CD4-positive, alpha-beta T cell treated with Interleukin-10 for 1 hour (primary cell): ENCODE results near the gene SLC38A6.
"Not testable (repeated sequence)": the region's sequence is repeated elsewhere in the genome, so short reads cannot be mapped to it uniquely, and the experiment has no call there.

Experiments used
- DNase-seq: peaks from one replicate; pipeline ENCODE4 v3.0.0-alpha.2; 2020

The SLC38A6 gene

DNA sequence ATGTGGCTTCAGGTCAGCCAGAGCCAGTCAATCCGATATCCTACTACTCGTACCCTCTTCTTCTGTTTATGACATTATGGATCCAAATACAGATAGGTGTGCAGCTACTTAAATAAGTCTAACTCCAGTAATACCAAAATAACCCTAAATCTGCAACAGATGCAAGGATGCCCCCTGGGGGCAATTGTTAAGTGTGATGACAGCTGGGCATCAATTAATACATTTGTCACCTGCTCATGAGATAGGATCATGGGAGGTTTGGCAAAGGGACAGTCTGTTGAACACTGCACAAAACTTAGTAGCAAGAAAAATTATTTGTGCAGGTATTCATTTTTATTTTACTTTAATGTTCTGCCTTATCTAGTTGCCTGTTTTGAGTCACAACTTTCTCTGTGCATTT lies 83.2 kb downstream of the SLC38A6 start:
- DNase-seq = no peak

DNA sequence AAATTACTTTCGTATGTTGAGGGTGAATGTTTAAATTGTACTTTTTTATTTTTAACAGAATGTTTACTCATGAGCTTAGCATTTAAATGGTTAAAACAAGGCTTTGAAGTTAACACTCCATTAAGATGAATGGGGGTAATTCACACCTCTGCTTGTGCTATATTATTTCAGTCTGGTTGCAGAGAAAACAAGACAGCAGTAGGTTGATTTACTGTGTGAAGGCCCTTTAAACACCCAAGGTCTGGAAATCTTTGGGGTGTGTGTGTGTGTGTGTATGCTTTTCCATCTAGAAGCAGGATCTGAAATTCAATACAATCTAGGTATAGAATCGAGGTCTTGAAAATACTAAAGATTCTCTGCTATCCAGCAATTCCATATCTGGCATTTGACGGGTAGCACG lies 83.8 kb downstream of the SLC38A6 start:
- no peak for DNase-seq

DNA sequence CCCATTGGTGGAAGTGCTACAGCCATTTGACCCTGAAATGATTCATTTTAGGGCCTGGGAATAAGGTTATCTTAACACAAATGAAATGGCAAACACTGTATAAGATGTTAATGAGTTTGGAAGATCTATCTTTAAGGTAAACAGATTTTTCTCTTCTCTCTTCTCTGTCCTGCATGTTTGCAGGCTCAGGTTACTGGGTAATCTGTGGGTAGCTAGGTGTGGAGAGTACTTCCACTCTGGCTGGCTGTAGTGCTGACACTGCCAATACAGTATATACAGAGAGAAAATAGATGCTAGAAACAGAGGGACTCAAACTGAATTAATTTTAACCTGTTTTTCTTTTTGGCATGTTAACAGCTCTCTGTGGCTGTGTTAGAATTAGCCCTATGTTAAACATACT lies 84.6 kb downstream of the SLC38A6 start:
- DNase-seq = no peak

GRCh38 chr14:61072442-61072841 lies 91.4 kb downstream of the SLC38A6 start:
- DNase-seq = not testable (repeated sequence)

GRCh38 chr14:61074852-61075251 lies 93.8 kb downstream of the SLC38A6 start:
- DNase-seq = no peak

DNA sequence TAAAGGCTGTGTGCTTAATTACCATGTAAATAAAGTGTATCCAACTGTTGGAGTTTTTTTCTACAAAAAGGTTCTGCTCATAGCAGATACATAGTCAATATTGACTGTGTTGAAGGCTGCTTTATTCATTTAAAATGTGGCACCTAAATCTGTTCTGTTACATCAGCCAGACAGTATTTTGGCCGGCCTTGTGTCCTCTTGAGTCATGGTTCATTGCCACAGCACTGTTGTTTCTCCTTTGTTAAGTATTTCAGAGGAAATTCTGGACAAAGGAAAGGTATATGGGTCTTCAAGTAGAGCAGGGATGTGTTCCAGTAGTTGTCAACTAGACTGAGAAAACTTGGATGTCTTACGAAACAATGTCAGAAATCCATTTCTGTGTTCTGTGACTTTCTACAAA lies 95.5 kb downstream of the SLC38A6 start:
- no peak for DNase-seq

GRCh38 chr14:61077437-61077836 lies 96.4 kb downstream of the SLC38A6 start:
- DNase-seq = no peak

DNA sequence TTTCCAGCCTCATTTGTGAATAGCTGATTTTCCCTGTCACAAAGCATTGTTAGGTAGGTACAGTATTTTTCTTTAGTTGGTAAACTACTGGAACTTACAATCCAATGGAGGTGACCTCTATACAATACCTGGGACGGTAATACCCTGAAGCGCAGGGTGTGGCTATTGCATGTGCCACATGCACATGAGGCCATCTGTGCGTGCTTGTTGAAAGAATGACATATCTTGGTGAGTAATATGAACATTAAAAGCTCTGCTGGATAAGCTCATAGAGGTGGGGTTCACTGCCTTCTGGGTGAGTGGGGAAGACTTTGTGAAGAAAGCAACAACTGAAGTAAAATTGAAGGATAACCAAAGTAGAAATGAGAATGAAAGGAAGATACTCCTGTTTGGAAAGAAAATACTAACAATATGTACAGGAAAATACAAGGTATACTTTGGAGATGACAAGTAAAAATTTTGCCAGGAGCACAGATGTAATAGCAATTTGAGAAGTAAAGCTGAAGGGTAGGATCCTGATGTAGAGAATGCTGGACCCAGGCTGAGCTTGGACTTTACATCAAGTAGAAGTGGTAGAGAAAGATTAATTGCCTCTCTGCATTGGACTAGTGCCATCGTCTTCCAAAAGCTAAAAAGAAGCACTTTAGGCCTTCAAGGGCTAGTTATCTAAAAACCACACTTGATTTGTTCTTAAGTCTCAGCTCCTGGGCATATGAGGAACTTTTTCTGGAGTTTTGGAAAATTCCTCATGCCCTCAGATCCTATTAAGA lies 97.1 kb downstream of the SLC38A6 start:
- DNase-seq = no peak

DNA sequence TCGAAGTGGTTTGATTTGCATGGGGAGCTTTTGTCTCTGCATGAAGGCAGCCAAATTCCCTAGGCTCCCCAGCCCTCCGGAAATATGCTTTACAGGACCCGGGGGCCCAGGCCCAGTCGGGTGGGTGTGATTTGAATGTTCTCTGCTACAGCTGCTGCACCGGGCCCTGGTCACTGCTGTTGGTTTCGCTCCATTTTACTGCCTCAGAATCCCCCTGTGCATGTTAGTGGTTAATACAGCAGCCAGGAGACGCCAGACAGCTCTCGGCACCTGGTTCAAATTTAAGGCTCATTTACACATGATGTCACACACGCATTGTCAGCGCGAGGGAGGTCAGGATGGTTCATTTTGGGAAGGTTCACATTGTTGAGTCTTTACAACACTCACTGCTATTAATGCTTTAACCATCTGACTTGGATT lies 99.6 kb downstream of the SLC38A6 start:
- no peak for DNase-seq

DNA sequence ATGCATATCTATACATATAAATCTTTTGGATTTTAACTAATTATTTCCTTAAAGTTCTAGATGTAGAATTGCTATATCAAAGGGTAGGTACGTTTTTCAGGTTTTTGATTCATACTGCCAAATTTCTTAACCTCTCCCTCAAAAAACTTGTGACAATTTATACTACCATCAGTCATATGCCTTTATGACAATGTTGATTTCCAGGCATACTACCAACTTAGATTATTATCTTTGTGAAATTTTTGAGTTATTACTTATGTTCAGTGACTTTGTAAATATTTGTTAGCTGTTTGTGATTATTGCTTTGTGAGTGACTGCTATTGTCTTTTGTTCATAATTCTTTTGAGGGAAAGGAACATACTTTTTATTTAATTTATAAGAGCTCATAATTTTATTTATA lies 107.0 kb downstream of the SLC38A6 start:
- DNase-seq = no peak

DNA sequence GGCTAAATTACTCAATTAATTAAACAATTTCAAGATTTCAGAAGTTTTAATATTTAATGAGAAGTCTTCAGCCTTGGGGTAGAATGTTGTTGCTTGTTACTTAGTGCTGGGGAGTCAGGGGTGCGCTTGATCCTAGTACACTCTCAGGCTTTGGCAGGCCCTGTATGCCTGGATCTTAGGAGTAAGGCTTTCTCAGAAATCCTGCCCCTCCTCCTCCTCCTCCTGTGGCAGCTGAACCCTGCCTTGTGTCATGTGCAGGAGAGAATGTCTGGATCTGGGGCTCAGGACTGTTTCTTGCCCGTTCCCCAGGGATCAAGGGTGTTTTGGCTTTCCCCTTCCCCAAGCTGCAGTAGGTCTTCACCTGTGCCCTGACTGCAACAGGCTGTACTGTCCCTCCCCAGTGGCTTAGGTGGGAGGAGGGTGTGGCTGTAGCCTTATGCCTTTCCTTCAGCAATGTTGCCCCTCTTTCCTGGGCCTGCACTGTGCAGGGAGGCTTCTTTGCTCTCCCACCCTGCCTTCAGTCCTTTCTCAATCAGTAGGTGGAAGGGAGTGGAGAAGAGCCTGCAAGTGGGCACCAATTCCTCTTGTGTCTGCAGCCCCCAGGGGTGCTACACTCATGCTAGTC lies 108.2 kb downstream of the SLC38A6 start:
- DNase-seq = no peak

DNA sequence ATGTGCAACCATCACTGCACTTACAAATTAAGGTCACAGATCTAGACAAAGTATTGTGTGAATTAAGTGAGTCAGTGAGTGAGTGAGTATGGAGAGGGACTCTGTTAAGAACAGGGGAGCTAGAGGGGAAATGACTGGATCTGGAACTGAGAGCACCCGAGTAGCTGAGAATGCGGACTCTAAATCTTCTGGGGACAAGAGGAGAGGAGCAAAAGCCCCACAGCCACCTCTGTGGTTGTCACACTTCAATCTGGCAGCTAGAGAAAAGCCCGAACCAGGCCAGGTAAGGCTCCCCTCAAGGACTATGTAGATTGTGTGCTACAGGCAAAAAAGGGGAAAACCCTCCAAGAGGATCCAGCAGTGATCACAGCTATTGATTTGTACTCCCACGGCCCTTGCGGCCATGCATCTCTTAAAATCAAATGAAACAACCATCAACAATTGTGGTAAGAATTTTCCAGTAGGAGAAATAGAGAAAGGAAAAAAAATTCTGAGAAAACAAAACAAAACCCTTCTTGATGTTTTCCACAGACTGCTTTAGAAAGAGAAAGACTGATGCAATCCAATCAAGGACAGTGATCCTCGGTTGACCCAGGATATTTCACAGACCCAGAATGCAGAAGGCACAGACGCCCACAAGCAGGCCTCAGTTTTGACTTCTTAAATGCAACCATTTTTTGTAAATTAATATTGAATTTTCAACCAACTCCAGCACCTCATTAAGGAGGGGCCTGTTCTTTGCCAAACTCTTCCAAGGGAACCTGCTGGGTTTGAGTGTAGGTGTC lies 109.6 kb downstream of the SLC38A6 start:
- DNase-seq = no peak

DNA sequence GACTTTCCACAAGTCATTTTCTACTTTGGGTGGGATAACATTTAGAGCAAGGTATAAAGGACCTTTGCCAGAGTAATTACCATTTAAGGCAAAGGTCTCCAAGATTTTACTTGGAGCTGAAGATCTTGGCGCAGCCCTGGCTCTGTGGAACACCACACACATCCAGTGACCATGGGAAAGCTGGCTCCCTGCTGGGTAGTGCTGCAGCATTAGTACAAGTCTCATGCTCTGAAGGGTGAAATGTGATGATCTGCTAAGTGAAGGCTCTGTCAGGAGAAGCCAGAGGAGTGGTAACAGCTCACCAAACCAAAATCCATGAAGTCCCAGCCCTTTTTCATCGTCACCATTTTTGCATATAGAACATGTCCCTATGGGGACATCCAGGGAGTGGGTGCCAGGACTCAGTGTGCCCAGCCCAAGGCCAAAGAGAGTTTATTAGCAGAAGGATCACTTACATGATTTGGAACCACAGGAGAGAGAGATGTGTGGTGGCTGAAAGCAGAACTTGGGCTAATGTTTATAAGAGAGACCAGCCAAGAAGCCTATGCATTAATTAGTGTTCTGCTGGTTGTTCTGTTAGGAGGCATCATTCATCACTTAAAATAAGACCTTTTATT lies 110.7 kb downstream of the SLC38A6 start:
- DNase-seq = no peak

DNA sequence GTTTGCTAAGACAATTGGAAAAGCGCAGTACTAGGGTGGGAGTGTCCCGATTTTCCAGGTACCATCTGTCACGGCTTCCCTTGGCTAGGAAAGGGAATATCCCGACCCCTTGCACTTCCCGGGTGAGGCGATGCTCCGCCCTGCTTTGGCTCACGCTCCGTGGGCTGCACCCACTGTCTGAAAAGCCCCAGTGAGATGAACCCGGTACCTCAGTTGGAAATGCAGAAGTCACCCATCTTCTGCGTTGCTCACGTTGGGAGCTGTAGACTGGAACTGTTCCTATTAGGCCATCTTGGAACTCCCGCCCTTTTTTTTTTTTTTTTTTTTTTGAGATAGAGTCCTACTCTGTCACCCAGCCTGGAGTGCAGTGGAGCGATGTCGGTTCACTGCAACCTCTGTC lies 117.1 kb downstream of the SLC38A6 start:
- DNase-seq = not testable (repeated sequence)

- no peak for DNase-seq
Measured at GRCh38 chr14:61098721-61099120, 117.7 kb downstream of the SLC38A6 start.

DNA sequence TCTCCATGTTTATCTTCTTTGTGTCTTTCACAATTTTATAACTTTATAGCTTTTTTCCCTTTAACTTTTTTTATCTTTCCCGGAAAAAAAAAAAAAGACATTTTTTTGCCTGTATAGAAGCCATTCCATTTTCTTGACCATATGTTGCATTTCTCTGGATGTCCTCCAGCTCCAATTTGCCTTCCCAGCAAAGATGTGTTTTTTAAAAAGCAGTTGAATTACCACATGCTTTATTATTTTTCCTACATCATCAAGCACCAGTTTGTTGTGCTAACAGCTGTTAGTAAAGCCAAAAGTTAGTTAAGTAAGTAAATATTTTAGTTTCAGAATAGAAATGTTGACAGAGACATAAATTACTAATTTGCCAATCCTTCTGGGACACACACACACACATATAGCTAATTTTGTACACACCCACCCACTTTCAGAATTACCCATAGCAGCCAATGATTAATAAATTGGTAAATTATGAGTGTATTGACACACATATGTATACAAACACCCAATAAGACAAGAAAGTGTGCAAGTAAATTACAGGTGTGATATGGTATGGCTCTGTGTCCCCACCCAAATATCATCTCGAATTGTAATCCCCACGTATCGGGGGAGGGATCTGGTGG lies 118.3 kb downstream of the SLC38A6 start:
- no peak for DNase-seq

- no peak for DNase-seq
Measured at GRCh38 chr14:61101803-61102548, 120.9 kb downstream of the SLC38A6 start.
